GM23248 (cell line): Measurements from ENCODE around the gene SLC1A3.

ENCODE experiments used
- EZH2 ChIP-seq: fragments of 200-600 bp; sonication (generic); IDR thresholded peaks from 2 replicates; pipeline ENCODE4 v1.6.1; 2018; ENCODE audit warnings: antibody characterized with exemption, mild to moderate bottlenecking; ENCODE audit not compliant: insufficient read depth, poor library complexity, severe bottlenecking
- EZH2phosphoT487 ChIP-seq: fragments of 200-600 bp; sonication (generic); IDR thresholded peaks from 2 replicates; pipeline ENCODE4 v1.6.1; 2018; ENCODE audit warnings: antibody characterized with exemption, moderate library complexity, mild to moderate bottlenecking, low read depth; ENCODE audit not compliant: insufficient read depth

DNA sequence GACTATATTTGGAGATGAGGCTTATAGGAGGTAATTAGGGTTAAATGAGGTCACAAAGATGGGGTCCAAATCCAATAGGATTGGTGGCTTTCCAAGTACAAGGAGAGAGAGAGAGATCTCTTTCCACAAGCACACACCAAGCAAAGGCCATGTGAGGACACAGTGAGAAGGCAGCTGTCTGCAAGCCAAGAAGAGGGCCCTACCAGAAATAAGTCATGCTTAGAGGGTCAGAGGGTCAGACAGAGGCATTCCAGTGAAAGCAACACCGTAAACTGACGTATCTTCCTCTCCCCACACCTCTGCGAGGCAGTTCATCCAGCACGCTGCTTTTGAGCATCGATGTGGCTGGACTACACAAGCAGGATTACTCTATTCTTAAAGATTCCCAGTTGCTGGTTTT, 87.9 kb downstream of the SLC1A3 start:
- TF ChIP-seq EZH2 (no peak), EZH2phosphoT487 (no peak)
